ENCODE measurements around the gene ZNF143. TPM values are rescaled to one million over a fixed set of nuclear protein-coding genes. Genes with fewer than 3 reads are reported as not detected.

ZNF143 gene
- total RNA-seq, 1 donor from 2014 or later: 22.1 TPM

DNA sequence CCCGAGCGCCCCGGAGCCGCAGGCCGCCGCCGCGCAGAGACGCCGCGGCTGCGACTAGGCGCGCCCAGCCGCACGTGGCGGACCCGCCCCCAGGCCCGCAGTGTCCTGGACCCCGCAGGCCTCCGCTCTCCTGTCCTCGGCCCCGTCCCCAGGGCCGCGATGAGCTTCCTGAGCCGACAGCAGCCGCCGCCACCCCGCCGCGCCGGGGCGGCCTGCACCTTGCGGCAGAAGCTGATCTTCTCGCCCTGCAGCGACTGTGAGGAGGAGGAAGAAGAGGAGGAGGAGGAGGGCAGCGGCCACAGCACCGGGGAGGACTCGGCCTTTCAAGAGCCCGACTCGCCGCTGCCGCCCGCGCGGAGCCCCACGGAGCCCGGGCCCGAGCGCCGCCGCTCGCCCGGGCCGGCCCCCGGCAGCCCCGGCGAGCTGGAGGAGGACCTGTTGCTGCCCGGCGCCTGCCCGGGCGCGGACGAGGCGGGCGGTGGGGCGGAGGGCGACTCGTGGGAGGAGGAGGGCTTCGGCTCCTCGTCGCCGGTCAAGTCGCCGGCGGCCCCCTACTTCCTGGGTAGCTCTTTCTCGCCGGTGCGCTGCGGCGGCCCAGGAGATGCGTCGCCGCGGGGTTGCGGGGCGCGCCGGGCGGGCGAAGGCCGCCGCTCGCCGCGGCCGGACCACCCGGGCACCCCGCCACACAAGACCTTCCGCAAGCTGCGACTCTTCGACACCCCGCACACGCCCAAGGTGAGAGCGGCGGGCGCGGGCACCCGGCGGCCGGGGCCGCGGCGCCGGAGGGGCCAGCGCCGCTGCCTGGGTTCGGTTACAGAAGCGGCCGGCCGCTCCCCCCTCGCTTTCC, 113.2 kb downstream of the ZNF143 start:
- H3K36me3 Mint-ChIP-seq (ENCODE audit: unreplicated experiment): peaks cover 38% of the 10 kb centered on the region
- peak overlapping the region; percentile 92 for H3K4me3 Mint-ChIP-seq (ENCODE audit: unreplicated experiment)
- H3K27me3 Mint-ChIP-seq (ENCODE audit: unreplicated experiment): no peaks in the 10 kb centered on the region
- no peaks in the 10 kb centered on the region for H3K9me3 Mint-ChIP-seq (ENCODE audit: unreplicated experiment)
- DNase-seq (ENCODE audit: extremely low spot score, unreplicated experiment): no peak
- TF ChIP-seq, protein P1, sequence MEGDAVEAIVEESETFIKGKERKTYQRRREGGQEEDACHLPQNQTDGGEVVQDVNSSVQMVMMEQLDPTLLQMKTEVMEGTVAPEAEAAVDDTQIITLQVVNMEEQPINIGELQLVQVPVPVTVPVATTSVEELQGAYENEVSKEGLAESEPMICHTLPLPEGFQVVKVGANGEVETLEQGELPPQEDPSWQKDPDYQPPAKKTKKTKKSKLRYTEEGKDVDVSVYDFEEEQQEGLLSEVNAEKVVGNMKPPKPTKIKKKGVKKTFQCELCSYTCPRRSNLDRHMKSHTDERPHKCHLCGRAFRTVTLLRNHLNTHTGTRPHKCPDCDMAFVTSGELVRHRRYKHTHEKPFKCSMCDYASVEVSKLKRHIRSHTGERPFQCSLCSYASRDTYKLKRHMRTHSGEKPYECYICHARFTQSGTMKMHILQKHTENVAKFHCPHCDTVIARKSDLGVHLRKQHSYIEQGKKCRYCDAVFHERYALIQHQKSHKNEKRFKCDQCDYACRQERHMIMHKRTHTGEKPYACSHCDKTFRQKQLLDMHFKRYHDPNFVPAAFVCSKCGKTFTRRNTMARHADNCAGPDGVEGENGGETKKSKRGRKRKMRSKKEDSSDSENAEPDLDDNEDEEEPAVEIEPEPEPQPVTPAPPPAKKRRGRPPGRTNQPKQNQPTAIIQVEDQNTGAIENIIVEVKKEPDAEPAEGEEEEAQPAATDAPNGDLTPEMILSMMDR (IDR thresholded peaks at IDR 0.05): no peak
- H3K4me1 Mint-ChIP-seq (ENCODE audit: unreplicated experiment): peaks cover 46% of the 10 kb centered on the region
- peak overlapping the region; percentile 91 for H3K27ac Mint-ChIP-seq (ENCODE audit: unreplicated experiment)

GRCh38 chr11:9574622-9575259, 113.9 kb downstream of the ZNF143 start:
- Mint-ChIP-seq H3K27ac (ENCODE audit: unreplicated experiment) (peak overlapping the region; percentile 91), H3K4me1 (ENCODE audit: unreplicated experiment) (peaks cover 46% of the 10 kb centered on the region), H3K4me3 (ENCODE audit: unreplicated experiment) (peak overlapping the region; percentile 92), H3K36me3 (ENCODE audit: unreplicated experiment) (peaks cover 45% of the 10 kb centered on the region), H3K9me3 (ENCODE audit: unreplicated experiment) (no peaks in the 10 kb centered on the region), H3K27me3 (ENCODE audit: unreplicated experiment) (no peaks in the 10 kb centered on the region)
- TF ChIP-seq, protein P1 (IDR thresholded peaks at IDR 0.05): no peak
- no peak for DNase-seq (ENCODE audit: extremely low spot score, unreplicated experiment)

- Mint-ChIP-seq H3K9me3 (ENCODE audit: unreplicated experiment) (no peaks in the 10 kb centered on the region), H3K4me1 (ENCODE audit: unreplicated experiment) (peaks cover 43% of the 10 kb centered on the region), H3K4me3 (ENCODE audit: unreplicated experiment) (peak overlapping the region; percentile 92), H3K27ac (ENCODE audit: unreplicated experiment) (peak overlapping the region; percentile 91), H3K36me3 (ENCODE audit: unreplicated experiment) (peaks cover 50% of the 10 kb centered on the region), H3K27me3 (ENCODE audit: unreplicated experiment) (no peaks in the 10 kb centered on the region)
- TF ChIP-seq, protein P1 (IDR thresholded peaks at IDR 0.05): no peak
- DNase-seq (ENCODE audit: extremely low spot score, unreplicated experiment): no peak
Observed at GRCh38 chr11:9575260-9576240, 114.7 kb downstream of the ZNF143 start.

DNA sequence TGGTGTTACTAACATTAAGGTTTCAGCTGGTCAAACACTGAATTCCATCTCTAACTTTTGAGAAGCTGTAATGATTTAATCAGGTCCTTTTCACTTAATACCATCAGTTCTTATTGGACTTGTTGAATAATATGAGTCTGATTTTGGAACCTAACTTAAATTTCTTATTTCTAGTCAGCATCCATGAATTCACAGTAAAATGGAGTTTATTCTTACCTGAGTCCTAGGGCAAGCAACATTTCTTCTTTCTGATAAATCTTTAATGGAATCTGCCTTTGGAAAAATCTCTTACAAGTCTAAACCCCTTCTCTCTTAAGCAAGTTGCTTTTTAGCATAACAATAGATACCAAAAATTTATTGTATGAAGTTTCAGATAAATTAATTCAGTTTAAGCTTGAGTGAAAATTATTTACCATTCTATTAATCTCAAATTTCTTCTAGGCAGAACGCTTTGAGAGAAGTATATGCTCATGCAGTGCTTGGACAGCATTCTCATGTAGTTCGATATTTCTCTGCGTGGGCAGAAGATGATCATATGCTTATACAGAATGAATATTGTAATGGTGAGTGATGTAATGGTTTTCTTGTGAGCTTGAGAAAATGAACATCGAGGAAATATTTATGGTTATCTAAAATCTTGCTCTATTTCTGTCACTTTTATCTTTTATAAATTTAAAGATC, 116.0 kb downstream of the ZNF143 start:
- peak overlapping the region; percentile 92 for H3K4me3 Mint-ChIP-seq (ENCODE audit: unreplicated experiment)
- H3K9me3 Mint-ChIP-seq (ENCODE audit: unreplicated experiment): no peaks in the 10 kb centered on the region
- H3K27me3 Mint-ChIP-seq (ENCODE audit: unreplicated experiment): no peaks in the 10 kb centered on the region
- H3K4me1 Mint-ChIP-seq (ENCODE audit: unreplicated experiment): peaks cover 40% of the 10 kb centered on the region
- peaks cover 63% of the 10 kb centered on the region for H3K36me3 Mint-ChIP-seq (ENCODE audit: unreplicated experiment)
- peak overlapping the region; percentile 91 for H3K27ac Mint-ChIP-seq (ENCODE audit: unreplicated experiment)
- TF ChIP-seq, protein P1 (IDR thresholded peaks at IDR 0.05): no peak
- no peak for DNase-seq (ENCODE audit: extremely low spot score, unreplicated experiment)
